ENCODE data around the gene STK4.
A peak's percentile ranks its signal among the peaks of the same experiment; 100 is the strongest.

Gene STK4
- 500 to 695 reads per million in 2 donors for total RNA-seq

- peak; percentile 92 to 98 (median 93) for DNase-seq
These were observed at the start of gene STK4 for GRCh38 chr20:44966030-44966961. STK4 (plus strand) TSS chr20:44966512; CDS start chr20:44966569, 57 bp downstream.

DNA sequence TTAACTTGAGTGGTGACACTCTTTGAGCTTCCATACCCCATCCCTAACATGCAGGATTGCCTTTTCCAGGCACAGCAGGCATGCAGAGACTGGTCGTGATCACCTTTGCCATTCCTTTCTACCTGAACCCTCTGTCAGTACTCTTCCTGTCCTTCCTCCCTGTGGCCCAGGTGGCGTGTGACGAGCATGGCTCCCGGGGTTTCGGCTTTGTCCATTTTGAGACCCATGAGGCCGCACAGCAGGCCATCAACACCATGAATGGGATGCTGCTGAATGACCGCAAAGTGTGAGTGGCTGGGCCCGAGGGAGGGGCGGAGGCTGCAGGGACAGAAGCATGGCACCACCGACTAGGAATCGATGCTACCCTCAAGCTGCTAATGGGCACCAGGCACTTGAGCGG, 49.7 kb upstream of the STK4 start:
- DNase-seq, result no peak

DNA sequence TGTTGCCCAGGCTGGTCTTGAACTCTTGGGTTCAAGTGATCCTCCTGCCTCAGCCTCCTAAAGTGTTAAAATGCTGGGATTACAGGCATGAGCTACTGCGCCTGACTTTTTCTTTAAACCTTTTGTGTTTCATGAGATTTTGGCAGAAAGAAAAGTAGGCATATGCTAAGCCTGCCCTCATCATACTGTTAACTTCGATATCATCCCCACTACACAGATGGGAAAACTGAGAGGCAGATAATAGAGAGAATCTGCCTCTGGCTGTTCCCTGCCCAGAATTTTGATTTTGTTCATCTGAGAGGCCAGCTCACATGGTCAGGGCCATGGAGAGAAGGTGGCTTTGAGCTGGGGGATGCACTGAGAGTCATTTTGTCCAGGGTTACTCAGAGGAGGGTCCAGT, 48.9 kb upstream of the STK4 start:
- DNase-seq, result no peak

DNA sequence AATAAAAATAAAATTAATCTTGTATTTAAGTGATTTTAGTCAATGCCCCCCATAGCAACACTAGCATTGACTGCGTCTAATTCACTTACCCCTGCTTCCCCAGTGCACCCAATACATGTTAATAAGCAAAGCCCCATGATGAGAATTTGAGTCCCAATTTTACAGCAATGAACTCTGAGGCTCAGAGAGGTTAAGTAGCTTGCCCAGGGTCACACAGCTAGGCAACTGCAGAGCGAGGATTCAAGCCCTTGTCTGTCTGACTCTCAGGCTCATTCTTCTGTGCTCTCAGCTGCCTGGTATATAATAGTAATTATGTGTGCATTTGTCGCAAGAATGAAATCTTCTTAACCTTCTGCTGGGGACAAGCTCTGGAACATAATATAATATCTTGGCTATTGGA, 48.0 kb upstream of the STK4 start:
- no peak for DNase-seq

- no peak for DNase-seq
These were observed 47.6 kb upstream of the STK4 start for GRCh38 chr20:44918761-44919160.

DNA sequence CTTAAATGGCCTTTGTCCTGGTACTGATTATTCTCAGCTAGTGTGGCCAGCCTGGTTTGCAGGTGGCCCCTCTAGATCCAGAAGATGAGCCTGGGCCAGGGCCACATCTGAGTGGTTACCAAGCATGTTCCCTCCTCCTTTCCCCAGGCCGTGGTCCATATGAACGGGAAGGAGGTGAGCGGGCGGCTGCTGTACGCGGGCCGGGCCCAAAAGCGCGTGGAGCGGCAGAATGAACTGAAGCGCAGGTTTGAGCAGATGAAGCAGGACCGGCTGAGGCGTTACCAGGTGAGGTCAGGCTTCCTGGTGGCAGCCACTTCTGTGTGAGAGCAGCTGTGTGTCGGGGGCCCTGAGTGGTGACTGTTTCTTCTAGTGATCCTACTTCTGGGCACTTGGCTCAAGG, 44.9 kb upstream of the STK4 start:
- DNase-seq, result no peak

- no peak for DNase-seq
These were observed 41.8 kb upstream of the STK4 start for GRCh38 chr20:44924541-44924940.

- no peak for DNase-seq
These were observed 37.7 kb upstream of the STK4 start for GRCh38 chr20:44928595-44928994.

DNA sequence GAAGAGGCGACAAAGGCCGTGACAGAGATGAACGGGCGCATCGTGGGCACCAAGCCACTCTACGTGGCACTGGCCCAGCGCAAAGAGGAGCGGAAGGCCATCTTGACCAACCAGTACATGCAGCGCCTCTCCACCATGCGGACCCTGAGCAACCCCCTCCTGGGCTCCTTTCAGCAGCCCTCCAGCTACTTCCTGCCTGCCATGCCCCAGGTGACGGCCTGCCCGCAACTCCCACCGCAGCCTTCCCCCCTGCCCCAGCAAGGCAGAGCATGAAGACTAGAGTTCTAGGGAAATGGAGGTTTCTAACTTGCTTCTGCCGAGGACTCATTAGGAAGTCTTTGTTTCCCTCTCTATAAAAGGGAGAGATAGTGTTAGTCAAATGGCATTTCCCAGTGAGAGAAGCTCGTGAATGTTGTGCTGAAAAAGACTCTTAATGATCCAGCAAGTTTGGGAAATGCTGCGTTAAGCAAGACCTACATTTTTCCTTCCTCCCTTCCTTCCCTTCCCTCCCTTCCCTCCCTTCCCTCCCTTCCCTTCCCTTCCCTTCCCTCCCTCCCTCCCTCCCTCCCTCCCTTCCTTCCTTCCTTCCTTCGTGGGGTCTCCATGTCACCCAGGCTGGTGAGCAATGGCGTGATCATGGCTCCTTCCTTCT, 35.7 kb upstream of the STK4 start:
- DNase-seq, result no peak

- no peak for DNase-seq
These were observed 34.4 kb upstream of the STK4 start for GRCh38 chr20:44931911-44932310.

GRCh38 chr20:44932916-44933315, 33.4 kb upstream of the STK4 start:
- no peak for DNase-seq

DNA sequence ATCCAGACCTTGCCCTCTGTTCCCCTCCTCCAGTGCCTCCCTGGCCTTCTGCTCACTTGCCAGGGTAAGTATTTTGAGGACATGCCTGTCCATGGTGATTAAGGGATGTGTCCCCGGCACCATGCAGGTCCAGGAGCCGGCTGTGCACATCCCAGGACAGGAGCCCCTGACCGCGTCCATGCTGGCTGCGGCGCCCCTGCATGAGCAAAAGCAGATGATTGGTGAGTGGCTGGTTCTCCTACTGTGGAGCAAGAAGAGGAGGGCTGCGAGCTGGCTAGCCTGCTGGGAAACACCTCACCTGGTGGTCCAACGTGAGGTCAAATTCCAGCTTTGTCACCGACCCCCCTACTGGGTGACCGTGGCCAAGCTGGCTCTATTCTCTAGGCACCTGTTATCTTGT, 29.8 kb upstream of the STK4 start:
- DNase-seq, result no peak

GRCh38 chr20:44938637-44939036, 27.7 kb upstream of the STK4 start:
- DNase-seq, result no peak

DNA sequence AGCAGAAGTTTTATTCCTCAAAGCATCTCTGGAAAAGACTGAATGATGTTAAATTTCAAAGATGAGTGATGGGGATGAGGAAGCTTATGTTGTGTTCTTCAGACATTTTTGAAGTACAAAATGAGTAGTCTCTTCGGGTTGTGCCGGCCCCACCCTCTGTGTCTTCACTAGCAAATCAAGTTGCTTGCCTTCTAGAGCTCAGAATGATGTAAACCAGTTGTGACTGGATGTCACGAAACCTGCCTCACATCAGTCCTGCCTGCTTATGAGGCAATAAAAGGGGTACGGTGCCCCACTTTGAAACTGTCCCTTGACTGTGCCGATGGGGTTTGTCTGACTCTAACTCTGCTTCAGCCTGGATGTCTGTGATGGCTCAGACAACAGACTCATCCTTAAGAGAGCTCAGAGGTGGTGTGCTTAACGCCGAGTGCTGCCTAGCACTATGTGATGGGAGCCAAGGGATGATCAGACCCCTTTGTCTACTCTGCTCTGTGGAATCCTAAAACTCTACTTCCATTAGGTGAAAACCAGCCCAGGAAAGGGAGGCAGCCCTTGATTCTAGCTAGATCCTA, 25.1 kb upstream of the STK4 start:
- DNase-seq, result no peak

GRCh38 chr20:44942264-44942973, 23.9 kb upstream of the STK4 start:
- no peak for DNase-seq

DNA sequence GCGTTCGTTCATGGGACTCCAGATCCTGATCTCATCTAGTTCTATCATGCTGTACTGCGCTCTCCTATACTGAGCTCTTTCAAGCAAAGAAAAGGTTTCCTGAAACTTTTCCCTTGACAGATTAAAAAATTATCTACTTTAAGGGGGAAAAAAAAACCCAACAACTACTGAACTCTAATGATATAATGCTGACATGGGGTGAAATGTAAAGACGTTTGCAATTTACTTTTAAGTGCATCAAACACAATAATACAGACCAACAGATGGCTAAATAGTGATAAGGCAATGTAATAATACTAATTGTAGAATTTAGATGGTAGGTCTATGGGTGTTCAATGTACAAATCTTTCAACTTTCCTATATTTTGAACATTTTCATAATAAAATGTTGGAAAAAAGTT, 22.5 kb upstream of the STK4 start:
- DNase-seq, result no peak

- no peak for DNase-seq
These were observed 21.1 kb upstream of the STK4 start for GRCh38 chr20:44945261-44945660.

- no peak for DNase-seq
These were observed 19.9 kb upstream of the STK4 start for GRCh38 chr20:44946271-44946852.

DNA sequence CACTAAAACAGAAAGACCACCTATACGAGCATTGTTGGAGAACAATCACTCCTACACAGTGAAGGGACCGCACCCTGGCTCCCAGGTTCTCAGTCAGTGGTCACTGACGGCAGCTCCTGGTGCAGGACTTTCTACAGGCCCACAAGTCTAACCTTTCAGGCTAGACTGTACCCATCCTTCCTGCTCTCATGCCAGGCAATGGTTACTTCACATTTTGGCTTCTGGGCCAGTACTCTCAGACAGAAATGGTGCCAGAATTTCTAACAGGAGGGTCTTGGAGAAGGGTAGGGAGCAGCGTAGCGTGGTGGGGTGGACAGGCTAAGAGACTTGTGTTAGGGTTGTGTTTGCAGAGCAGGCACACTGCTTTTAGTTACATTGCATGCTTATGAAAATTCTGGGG, 18.2 kb upstream of the STK4 start:
- no peak for DNase-seq

DNA sequence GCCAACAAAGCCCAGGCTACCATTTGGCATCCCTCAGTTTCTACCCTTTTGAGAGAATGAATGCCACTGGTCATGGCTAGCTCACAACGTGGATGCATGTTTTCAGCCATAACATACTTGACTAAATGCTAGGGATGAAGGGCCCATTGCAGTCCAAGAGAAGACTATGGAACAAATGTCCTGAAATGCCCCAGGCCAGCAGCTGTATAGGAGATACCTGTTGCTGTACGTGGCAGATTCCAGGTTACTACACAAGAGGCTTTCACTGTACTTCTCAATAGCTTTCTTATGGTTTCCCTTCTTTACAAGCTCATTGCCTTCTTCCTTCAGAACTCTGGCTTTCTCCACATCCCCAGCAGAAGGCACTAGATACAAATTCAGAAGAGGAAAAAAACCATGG, 17.8 kb upstream of the STK4 start:
- no peak for DNase-seq

DNA sequence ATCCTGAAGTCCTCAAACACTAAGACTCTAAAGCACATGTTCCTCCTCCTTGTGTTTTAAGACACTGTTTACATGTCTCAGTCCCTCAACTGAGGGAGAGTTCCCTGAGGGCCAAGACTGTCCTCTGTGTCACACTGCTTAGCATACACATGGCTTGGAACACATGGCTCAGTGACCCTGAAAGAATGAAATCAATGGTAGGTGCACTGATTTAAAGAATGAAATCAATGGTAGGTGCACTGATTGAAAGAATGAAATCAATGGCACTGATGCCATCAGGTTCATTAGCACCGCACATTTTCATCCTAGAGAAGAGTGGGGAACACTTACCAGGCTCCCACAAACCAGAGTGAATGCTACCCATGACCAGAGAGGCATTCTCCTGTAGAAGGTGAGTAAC, 15.9 kb upstream of the STK4 start:
- no peak for DNase-seq

DNA sequence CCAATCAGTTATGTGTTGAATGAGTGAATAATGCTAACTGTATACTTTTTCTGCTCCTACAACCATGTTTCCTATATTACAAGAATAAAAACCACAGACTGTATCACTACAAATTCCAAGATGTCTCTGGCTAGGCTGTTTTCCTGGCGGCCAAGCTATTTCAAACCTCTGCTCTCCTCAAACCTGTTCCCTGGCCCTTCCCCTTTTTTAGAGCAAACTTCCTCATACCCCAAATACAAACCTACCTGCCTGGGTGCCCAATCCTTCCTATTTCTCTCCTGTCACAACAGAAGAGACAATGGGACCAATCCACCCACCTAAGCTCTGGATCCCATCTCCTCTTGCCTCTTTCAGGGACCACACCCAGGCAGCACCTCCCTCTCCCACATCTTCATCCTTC, 13.6 kb upstream of the STK4 start:
- DNase-seq, result no peak

- no peak for DNase-seq
These were observed 12.1 kb upstream of the STK4 start for GRCh38 chr20:44954211-44954610.

Measured in T-helper 2 cell (primary cell).